ENCODE data around the gene P2RY2.

DNA sequence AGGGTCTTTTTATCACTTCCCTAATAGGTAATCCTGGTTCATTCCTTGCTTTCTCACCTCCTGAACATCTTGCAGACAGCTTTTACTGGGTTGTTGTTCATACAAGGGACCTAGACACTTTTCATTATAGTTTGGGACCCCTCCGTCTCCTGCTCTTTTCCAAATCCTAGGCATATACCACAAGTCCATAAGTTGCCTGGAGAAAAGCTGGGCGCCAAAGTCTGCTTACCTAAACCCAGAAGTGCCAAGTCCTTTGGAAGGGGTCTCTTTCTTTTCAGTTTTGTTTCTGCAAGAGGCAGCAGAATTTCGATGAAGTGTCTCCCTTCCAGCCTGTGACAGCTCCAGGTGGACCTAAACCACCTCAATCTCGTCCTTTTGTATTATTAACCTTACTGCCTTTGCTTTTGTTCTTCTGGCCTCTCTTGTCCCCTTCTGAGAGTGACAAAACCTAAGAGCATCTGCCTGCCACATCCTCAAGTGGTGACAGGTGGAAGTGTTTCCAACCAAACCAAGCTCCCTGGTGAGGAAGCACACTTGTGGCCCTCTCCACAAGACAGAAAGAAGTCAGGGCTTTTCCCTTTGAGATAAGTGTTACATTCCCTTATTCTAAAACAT, 34.6 kb downstream of the P2RY2 start:
- TF ChIP-seq, protein P1, sequence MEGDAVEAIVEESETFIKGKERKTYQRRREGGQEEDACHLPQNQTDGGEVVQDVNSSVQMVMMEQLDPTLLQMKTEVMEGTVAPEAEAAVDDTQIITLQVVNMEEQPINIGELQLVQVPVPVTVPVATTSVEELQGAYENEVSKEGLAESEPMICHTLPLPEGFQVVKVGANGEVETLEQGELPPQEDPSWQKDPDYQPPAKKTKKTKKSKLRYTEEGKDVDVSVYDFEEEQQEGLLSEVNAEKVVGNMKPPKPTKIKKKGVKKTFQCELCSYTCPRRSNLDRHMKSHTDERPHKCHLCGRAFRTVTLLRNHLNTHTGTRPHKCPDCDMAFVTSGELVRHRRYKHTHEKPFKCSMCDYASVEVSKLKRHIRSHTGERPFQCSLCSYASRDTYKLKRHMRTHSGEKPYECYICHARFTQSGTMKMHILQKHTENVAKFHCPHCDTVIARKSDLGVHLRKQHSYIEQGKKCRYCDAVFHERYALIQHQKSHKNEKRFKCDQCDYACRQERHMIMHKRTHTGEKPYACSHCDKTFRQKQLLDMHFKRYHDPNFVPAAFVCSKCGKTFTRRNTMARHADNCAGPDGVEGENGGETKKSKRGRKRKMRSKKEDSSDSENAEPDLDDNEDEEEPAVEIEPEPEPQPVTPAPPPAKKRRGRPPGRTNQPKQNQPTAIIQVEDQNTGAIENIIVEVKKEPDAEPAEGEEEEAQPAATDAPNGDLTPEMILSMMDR (IDR thresholded peaks at IDR 0.05): no peak; the same call in 2 of the 3 replicates
- TF ChIP-seq POLR2A (IDR thresholded peaks at IDR 0.05; ENCODE audit: low read length): no peak

Measured in A549 (cell line).